ENCODE results near the gene SPAG4.

The SPAG4 gene

DNA sequence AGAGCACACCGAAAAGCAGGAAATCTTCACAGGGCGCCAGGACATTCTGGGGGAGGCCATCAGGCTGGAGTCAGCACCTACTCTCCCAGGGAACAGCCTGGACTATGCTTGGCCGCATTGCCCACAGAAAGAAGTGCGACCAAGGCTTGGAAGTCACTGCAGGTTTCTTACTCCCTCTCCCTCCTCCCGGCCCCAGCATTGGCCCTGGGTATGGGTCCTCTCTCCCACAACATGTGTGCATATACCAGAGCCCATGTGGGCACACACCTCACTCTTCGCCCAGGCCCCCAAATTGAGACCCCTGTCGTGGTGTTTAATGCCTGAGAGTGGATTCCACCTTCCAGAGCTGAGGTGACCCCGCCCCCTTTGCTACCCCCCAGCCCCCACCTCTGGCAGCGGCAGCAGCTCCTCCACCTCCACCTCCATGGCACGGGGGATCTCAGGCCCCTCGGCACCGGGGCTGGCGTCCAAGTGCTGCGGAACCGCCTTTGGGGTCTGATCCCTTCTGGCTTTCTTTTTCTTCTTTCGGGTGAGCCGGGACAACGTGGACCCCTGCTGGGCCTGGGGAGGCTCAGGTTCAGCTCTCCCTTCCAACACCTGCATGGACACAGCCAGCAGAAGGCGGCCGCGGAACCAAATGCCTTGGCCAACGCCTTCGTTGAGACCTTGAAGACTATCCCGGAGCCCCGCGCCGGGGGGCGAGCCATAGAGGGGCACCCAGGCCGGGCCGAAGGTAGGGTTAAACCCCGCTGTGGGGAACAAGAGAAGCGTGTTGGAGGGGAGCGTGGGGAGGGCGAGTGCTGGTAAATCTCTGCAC, 15.2 kb upstream of the SPAG4 start:
- no peak for DNase-seq

DNA sequence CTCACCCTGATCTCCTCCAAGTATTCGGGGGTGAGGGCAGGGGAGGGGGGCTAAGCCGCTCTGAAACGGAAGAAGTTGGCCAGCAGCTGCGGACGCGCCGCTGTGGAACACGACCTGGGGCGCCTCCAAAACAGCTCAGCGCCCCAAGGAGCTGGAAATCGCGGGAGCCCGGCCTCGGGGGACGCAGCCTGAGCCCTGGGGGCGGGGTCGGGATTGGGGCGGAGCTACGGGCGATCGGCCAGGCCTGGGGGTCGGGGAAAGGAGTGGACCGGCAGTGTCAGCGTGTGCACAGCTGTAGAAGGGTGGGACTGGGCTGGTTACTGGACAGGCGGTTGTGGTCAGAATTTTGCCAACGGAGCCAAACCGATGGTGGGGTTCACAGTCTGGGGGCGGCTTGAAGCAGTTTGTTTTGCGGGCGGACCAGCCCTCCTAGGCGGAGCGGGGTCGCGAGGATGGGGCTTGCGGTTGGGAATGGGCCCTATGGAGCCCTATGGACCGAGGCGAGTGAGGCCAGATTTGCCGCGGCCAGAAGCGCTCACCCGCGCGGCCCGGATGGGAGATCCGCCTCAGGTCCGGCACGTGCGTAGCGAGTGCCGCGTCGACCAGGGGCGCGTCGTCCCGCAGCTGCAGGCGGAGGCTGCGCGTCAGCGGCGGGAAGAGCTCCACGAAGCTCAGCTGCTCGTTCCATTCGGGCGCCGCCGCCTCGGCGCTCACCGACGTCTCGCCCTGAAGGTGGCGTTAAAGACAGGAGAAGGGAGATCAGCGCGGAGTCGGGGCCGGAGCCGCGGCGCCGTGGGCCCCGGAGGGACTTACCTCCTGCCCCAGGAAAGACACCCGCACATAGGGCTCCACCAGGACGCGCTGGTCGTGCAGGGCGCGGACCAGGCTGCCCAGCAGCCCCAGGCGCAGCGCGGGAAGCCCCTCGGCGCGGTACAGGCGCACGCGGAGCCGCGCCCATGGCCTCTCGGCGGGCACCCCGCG, 14.3 kb upstream of the SPAG4 start:
- peak; percentile 80 for DNase-seq

DNA sequence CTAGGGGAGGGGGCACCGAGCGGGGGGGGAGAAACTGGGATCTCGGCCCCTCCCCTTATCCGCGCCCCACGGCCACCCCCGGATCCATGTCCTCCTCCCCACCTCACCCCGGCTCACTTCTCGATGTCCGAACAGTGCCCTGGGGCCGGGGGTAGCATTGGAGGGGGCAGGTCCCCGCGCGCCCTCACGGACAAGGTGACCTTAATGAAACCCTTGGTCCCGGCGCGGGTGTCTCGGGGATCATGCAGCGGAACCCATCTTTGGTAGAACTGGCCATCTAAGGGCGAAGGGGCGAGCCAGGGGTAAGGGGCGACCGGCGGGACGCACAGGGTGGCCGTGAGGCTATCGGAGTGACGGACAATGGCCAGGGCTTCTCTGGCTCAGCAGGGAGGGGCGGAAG, 13.6 kb upstream of the SPAG4 start:
- no peak for DNase-seq

DNA sequence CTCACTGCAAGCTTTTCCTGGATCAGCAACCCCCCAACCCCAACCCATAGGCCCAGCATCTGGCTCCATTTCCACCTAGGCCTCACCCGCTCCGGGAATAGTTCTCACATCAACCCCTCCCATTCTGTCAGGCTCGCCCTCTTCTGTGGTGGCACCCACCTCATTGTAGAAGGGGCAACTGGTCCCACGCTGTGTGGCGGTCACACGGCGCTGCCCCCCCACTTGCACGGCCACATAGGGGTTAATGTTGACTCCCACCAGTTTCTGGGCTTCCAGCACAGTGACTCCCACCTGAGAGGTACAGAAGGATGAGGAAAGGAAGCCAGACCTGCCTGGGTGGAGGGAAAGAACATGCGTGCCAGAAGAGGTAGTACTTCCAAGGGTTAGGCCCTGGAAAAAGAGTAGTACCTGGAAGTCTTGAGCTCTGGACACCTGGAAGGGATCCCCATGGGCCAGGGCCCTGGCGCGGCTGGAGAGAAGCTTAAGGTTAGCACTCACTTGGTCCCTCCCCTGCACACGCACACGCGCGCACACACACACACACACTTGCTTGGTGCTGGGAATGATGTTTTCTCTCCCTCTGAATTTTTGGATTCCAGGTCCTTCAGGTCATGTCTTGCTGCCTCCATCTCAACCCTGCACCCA, 12.7 kb upstream of the SPAG4 start:
- no peak for DNase-seq

DNA sequence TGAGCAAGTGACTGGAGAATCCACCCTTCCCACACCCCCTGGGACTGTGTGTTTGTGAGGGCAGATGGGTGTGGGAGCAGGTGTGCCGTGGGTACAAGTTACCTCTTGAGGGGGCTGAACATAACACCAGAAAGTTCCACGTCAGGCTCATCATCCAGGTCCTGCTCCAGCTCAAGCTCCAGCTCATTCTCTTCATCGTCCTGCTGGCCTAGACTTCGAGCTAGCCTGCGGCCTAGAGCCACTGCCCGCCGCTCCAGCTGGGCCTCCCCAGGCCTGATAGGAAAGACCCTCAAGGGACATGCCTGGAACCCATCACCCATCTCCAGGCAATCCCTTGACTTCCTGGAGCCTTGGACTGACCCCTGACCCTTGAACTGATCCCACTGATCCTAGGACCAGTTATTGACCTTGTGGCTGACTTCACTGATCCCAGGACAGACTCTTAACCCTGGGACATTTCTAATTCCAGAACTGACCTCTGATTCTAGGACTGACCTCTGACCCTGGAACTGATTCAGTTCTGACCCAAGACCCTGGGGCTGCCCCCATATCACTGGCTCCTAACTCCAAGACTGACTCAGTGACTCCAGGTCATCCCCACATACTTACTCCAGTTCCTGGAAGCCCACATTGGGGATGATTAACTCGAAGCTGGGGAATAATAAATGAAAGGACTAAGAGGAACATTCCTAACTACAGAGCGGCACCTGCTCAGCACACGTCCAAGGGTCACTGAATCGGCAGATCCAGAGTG, 11.8 kb upstream of the SPAG4 start:
- DNase-seq, result no peak

DNA sequence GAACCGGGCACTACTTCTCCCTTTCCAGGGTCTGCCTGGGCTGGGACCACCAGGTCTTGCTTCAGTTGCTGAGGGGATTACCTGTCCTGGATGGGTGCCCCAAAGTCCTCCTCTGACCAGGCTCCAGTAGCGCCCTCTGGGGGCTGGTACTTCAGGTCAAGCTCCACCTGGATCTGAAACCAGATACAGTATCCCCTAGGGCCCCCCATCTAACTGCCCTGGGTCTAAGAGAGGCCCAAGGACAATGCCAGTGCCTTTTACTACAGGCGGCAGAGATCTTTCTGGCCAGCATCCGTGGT, 11.2 kb upstream of the SPAG4 start:
- no peak for DNase-seq

DNA sequence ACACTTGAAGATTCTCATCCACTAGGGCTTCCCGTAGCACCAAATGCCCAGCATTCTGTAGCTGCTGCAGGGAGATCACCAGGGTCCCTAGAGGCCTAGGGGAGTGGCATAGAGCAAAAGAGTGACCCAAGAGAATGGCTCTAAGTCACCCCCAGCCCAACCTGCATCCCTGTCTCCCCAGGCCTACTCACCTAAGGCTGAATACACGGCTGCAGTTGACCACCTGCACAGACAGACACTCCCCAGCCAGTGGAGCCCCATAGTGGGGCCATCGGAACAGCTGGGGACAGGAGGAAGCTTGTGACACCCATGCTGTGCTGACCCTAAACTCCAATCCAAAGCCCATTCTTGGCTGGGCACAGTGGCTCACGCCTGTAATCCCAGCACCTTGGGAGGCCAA, 9.5 kb upstream of the SPAG4 start:
- no peak for DNase-seq

DNA sequence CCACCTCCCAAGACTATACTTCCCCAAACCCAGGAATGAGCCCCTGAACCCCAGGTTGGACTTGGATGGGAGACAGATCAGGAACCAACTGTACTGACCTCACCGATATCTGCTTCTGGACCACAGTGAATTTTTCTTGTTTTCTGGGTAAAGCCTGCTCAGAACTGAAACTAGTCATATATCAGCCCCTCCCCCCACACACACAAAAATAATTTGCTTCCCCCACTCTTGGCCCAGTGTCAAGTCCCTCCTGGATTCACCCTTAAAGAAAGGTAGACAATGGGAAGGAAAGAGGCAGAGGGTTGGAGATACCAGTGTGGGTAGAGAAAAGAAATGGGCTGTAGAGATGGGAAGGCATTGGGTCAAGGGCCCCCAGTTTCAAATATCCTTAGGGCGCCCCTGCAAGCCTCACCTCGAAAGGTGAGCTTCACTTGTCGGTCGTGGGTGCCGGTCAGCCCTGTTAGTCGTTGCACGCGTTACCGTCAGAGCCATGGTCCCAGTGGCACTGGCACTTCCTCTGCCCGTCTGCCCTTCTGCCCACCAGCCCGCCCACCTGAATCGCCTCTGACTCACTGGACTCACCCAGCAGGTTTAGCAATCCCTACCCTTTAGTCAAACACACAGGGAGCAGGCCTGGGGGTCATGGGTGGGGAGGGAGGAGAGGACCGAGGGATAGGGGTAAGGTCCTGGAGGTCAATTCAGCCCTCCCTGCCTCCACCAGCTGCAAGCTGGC, 8.5 kb upstream of the SPAG4 start:
- DNase-seq, result no peak

DNA sequence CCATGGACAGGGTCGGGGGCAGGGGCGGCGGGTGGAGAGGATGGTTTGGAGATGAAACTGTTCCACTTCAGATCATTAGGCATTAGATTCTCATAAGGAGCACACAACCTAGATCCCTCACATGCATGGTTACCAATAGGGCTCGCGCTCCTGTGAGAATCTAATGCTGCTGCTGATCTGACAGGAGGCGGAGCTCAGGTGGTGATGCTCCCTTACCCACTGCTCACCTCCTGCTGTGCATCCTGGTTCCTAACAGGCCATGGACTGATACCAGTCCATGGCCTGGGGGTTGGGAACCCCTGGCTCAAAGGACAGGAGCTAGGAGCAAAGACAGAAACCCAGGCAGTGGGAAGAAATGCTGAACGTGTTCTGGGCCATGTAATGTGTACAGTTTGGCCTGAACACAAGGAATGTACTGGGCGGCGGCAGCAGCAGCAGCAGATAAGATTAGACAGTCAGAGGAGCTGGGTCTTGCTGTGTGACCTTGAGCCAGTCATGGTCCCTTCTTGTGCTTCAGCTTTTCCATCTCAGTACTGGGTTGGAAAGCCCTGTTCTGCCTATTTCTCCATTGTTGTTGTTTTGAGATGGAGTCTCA, 4.7 kb upstream of the SPAG4 start:
- DNase-seq, result no peak

DNA sequence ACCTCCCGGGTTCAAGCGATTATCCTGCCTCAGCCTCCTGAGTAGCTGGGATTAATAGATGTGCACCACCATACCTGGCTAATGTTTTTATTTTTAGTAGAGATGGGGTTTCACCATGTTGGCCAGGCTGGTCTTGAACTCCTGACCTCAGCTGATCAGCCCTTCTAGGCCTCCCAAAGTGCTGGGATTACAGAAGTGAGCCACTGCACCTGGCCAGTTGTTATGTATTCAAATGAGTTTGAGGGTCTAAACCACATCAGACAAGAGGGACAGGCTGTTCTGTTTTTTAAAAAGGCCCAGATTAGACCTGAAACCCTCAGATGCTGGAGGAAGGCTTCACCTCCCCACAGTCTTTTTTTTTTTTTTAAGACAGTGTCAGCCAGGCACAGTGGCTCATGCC, 4.1 kb upstream of the SPAG4 start:
- DNase-seq, result no peak

DNA sequence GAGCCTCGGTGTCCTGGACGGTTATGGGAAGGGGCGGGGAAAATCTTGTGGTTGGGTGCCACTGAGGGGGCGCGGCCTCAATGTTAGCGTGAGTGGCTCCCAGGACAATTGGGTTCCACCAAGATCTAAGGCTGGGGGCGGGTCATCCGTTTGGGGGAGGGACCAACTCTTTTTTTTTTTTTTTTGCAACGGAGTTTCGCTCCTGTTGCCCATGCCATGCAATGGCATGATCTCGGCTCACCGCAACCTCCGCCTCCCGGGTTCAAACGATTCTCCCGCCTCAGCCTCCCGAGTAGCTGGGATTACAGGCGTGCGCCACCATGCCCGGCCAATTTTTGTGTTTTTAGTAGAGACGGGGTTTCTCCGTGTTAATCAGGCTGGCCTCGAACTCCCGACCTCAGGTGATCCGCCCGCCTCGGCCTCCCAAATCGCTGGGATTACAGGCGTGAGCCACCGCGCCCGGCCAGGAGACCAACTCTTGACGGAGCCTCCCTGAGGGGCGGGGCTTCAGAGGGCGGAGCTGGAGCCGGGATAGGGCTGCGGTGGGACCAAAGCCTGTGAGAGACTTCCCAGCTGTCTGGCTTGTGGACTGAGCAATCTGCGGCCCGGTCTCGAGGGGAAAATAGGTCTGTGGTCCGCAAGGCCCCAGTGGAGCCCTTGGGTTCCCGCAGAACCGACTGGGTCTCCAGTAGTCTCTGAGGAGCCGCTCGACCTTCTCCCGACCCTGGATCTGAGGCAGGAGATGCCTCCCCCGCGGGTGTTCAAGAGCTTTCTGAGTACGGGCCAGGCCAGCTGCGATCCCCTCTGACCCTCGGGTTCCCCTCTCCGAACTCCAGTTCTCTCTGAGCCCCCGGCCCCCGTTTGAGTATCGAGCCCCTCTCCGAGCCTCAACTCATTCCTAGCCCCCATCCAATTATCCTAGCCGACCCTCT, 1.1 kb downstream of the SPAG4 start:
- DNase-seq, result peak; percentile 58

DNA sequence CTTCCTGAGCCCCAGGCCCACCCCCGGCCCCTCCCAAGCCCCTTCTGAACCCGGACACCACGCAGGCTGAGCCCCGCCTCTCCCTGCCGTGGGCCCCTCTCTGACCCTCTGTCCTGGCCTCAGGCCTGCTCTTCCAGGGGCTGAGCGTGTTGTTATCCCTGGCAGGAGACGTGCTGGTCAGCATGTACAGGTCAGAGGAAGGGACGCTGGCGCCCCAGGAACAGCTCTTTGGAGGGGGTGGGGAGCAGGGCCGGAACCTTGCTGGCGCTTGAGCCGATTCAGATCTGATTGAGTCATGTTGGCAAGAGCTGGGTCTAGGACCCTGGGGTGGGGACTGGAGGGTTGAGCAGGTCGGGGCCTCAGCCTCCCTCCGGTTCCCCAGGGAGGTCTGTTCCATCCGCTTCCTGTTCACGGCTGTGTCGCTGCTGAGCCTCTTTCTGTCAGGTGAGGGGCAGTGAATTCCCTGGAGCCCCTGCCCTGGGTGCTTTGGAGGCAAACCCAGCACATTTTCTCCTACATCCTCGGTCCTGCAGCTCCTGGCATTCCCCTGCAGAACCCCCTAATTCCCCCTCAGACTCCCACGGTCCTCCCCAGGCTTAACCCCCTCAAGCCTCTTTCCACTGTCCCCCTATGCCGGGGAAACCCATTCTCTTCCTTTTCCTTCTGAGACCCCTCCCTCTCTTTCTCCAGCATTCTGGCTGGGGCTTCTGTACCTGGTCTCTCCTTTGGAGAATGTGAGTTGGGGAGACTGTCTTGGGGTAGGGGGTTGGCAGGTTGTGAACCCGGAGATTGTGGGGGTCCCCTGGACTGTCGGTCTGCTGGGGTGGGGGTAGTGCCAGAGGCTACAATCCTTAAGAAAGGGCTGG, 2.0 kb downstream of the SPAG4 start:
- peak; percentile 42 for DNase-seq

DNA sequence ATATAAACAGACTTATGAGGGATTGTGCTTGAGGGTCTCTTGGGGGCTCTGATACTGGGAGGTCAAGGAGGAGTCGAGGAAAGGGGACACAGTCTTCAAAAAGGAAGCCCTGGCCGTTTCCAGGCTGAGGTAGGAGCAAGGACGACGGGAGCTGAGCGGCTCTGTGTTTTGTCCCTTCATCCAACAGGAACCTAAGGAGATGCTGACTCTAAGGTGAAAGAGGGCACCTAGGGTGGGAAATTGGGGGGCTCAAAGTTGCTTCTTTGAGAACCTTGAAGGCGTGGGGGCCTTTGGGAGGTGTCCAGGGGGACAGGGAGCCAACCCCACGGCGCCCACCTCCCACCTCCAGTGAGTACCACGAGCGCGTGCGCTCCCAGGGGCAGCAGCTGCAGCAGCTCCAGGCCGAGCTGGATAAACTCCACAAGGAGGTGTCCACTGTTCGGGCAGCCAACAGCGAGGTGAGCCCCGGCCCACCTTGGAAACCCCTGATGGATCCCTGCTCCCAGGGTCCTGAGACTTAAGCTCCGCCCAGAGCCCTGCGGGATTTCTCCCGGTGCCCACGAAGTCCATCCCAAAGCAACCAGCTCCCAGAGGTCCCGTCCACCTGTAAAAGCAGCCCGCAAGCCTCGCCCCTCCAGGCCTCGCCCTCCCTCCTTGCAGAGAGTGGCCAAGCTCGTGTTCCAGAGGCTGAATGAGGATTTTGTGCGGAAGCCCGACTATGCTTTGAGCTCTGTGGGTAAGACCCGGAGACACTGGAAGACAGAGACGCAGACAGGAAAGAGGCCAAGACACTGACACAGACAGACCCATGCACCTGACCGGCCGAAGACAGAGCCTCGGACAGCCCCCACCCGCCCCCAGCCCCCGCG, 2.9 kb downstream of the SPAG4 start:
- DNase-seq, result no peak

DNA sequence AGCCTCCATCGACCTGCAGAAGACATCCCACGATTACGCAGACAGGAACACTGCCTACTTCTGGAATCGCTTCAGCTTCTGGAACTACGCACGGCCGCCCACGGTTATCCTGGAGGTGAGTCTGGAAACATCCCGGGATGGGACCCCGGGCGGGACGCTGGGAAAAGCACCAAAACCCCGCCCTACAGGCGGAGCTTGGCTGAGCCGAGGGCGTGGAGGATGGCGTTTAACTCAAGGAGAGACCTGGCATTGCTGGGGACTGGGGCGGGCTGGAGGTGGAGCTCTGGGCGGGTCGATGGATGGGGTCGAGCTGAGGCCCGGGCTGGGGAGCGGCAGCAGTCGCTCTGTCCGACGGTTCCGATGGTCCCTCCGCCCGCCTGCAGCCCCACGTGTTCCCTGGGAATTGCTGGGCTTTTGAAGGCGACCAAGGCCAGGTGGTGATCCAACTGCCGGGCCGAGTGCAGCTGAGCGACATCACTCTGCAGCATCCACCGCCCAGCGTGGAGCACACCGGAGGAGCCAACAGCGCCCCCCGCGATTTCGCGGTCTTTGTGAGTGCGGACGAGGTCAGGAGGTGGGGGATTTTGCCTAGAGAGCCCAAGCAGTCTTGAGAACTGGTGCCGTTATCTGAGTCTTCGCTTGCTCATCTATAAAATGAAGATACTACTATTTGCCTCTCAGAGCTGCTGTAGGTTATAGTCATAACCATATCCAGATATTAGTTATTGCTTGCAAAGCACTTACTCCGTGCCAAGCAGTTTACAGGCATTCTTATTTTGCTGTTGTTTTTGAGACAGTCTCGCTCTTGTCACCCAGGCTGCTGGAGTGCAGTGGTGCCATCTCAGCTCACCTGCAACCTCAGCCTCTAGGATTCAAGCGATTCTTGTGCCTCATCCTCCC, 3.8 kb downstream of the SPAG4 start:
- DNase-seq, result peak; percentile 72

DNA sequence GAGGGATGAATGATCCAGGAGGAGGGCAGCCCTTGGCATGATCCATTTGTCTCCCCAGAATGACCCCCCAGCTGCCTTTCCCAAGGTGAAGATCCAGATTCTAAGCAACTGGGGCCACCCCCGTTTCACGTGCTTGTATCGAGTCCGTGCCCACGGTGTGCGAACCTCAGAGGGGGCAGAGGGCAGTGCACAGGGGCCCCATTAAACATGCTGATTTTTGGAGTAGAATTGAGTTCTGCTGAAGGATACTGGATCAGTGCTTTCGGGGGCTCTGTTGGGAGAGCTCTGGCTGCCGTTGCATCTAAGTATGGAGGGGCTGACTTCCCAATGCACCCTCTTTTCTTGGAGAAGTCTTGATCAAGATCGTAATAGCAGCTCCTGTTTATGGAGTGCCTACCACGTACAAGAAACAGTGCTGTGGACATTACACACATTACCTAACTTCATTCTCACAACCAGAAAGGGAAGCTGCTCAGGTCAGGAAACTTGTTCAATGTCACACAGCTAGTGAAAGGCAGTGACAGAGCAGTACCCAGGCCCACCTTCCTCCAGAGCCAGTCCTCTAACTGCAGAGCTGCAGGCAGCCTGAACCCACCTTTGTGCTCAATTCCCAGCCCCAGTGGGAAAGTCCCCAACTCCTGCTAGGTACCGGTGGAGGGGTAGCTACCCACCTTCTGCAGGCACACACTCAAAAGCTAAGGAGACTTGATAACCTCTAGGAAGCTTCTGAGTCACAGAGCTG, 5.4 kb downstream of the SPAG4 start:
- no peak for DNase-seq

DNA sequence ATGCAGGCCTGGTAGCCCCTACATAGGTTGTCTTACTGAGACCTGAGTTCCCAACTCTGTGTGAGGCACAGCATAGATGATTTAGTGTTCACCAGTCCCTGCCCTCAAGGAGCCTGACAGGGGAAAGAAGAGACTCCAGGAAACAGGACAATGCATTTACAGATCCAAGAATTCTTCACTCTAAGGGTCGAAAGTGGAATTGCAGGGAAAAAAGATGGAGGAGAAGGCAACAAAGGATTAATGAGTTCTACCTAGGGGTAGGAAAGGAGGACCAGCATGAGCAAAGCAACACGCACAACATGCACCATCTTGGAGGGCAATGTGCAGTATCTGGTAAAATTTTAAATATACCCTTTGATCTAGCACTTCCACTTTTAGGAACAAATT, 5.9 kb downstream of the SPAG4 start:
- no peak for DNase-seq

Data from CD4-positive, alpha-beta T cell treated with Interferon gamma for 1 hour (primary cell).